ENCODE data around the gene INSYN1. TPM values are rescaled to one million over a fixed set of nuclear protein-coding genes. Genes with fewer than 3 reads are reported as not detected.

INSYN1 gene
- total RNA-seq, 4 donors from 2014 or later = 1.5 to 4.5 (median 2.3) TPM

- TF ChIP-seq EP300 (IDR thresholded peaks at IDR 0.05; ENCODE audit: low read depth) (no peak), POLR2AphosphoS5 (IDR thresholded peaks at IDR 0.05) (no peak), POLR2A (IDR thresholded peaks at IDR 0.05) (no peak), CTCF (IDR thresholded peaks at IDR 0.05) (peak; percentile 90 to 94 (median 93))
- H3K36me3 ChIP-seq = no peaks in the 10 kb centered on the region
- no peaks in the 10 kb centered on the region for H3K27me3 ChIP-seq
- DNase-seq = peak; percentile 79
- no peaks in the 10 kb centered on the region for H3K9me3 ChIP-seq
- no peak overlapping the region for H3K27ac ChIP-seq
- WGBS, 2 donors (ENCODE audit: low coverage in 1 of 2) = 23 to 31% methylated on average over 7 to 13 of the region's 13 CpGs
- intact Hi-C loops (cut with DNase I; ENCODE audit: low total_unique reads) (no loop called here), in situ Hi-C loops (cut with MboI; ENCODE audit: low pct_ligation_motif_present in 1 of 4, low pct_unique_long_range_greater_than_20kb in 1 of 4, low sequenced_read_pairs in 3 of 4) (loop anchor here in 1 of 4 donors (25.0 kb wide), 1 partner anchor 138 kb away; no protein-coding TSS in a partner anchor)
- peaks cover 5 to 22% (median 21%) of the 10 kb centered on the region in 4 donors for H3K4me1 ChIP-seq
- no peak overlapping the region for H3K4me3 ChIP-seq
Measured at GRCh38 chr15:73700041-73700842, 52.9 kb downstream of the INSYN1 start.

- H3K4me1 ChIP-seq = peaks cover 5 to 29% (median 24%) of the 10 kb centered on the region in 4 donors
- intact Hi-C loops (cut with DNase I; ENCODE audit: low total_unique reads) (loop anchor here (10.0 kb wide), 1 partner anchor 135 kb away; no protein-coding TSS in a partner anchor), in situ Hi-C loops (cut with MboI; ENCODE audit: low pct_ligation_motif_present in 1 of 4, low pct_unique_long_range_greater_than_20kb in 1 of 4, low sequenced_read_pairs in 3 of 4) (loop anchor here in 3 of 4 donors (5.0 to 25.0 kb wide), 3 partner anchors 62 to 137 kb away; partner anchors contain the start of gene NPTN (in 1 of the 3))
- 62 to 78% methylated on average over 3 to 13 of the region's 14 CpGs for WGBS, 2 donors (ENCODE audit: low coverage in 1 of 2)
- H3K27me3 ChIP-seq = no peaks in the 10 kb centered on the region
- DNase-seq = no peak
- TF ChIP-seq POLR2A (IDR thresholded peaks at IDR 0.05) = no peak
- no peaks in the 10 kb centered on the region for H3K36me3 ChIP-seq
- no peaks in the 10 kb centered on the region for H3K9me3 ChIP-seq
- no peak overlapping the region for H3K4me3 ChIP-seq
- no peak overlapping the region for H3K27ac ChIP-seq
Measured at GRCh38 chr15:73699249-73700040, 53.7 kb downstream of the INSYN1 start.

GRCh38 chr15:73697033-73697467 lies 56.1 kb downstream of the INSYN1 start:
- no peaks in the 10 kb centered on the region for H3K36me3 ChIP-seq
- intact Hi-C loops (cut with DNase I; ENCODE audit: low total_unique reads) (loop anchor here (10.0 kb wide), 1 partner anchor 132 kb away; no protein-coding TSS in a partner anchor), in situ Hi-C loops (cut with MboI; ENCODE audit: low pct_ligation_motif_present in 1 of 4, low pct_unique_long_range_greater_than_20kb in 1 of 4, low sequenced_read_pairs in 3 of 4) (loop anchor here in 3 of 4 donors (5.0 to 10.0 kb wide), 2 partner anchors 60 to 62 kb away; partner anchors contain the start of gene NPTN (in 1 of the 3))
- H3K27me3 ChIP-seq = no peaks in the 10 kb centered on the region
- 19 to 24% methylated on average over 3 to 9 of the region's 9 CpGs for WGBS, 2 donors (ENCODE audit: low coverage in 1 of 2)
- no peak overlapping the region for H3K4me3 ChIP-seq
- TF ChIP-seq POLR2AphosphoS5 (IDR thresholded peaks at IDR 0.05) = peak; percentile 62 to 63 (median 62)
- no peak for TF ChIP-seq POLR2A (IDR thresholded peaks at IDR 0.05)
- no peak for TF ChIP-seq CTCF (IDR thresholded peaks at IDR 0.05)
- TF ChIP-seq EP300 (IDR thresholded peaks at IDR 0.05; ENCODE audit: low read depth) = no peak
- peak overlapping the region in 3 of 4 donors; percentile 37 to 48 (median 46) for H3K27ac ChIP-seq
- H3K9me3 ChIP-seq = no peaks in the 10 kb centered on the region
- peak; percentile 72 for DNase-seq
- peaks cover 10 to 33% (median 28%) of the 10 kb centered on the region in 4 donors for H3K4me1 ChIP-seq

GRCh38 chr15:73696641-73697001 lies 56.5 kb downstream of the INSYN1 start:
- H3K36me3 ChIP-seq = no peaks in the 10 kb centered on the region
- in situ Hi-C loops (cut with MboI; ENCODE audit: low pct_ligation_motif_present in 1 of 4, low pct_unique_long_range_greater_than_20kb in 1 of 4, low sequenced_read_pairs in 3 of 4) (loop anchor here in 3 of 4 donors (5.0 to 10.0 kb wide), 2 partner anchors 59 to 62 kb away; partner anchors contain the start of gene NPTN (in 1 of the 3)), intact Hi-C loops (cut with DNase I; ENCODE audit: low total_unique reads) (loop anchor here (10.0 kb wide), 1 partner anchor 132 kb away; no protein-coding TSS in a partner anchor)
- 40 to 67% methylated on average over 1 of the region's 1 CpG for WGBS, 2 donors (ENCODE audit: low coverage in 1 of 2)
- no peak overlapping the region for H3K4me3 ChIP-seq
- H3K9me3 ChIP-seq = no peaks in the 10 kb centered on the region
- no peaks in the 10 kb centered on the region for H3K27me3 ChIP-seq
- peak overlapping the region in 3 of 4 donors; percentile 37 to 48 (median 46) for H3K27ac ChIP-seq
- TF ChIP-seq EP300 (IDR thresholded peaks at IDR 0.05; ENCODE audit: low read depth) (no peak), CTCF (IDR thresholded peaks at IDR 0.05) (no peak), POLR2AphosphoS5 (IDR thresholded peaks at IDR 0.05) (no peak), POLR2A (IDR thresholded peaks at IDR 0.05) (no peak)
- no peak for DNase-seq
- peaks cover 10 to 36% (median 29%) of the 10 kb centered on the region in 4 donors for H3K4me1 ChIP-seq
